HG03097 (cell line): ENCODE data around the gene YWHAB.

Source experiments
- ATAC-seq: cut with Tn5 transposase; IDR thresholded peaks from one replicate; pipeline ENCODE4 v1.9.1; 2021; ENCODE audit not compliant: unreplicated experiment, low FRiP score

YWHAB gene

GRCh38 chr20:44911264-44911921 lies 25.9 kb downstream of the YWHAB start:
- no peak for ATAC-seq

- ATAC-seq: no peak
Observed at GRCh38 chr20:44912189-44912588, 26.7 kb downstream of the YWHAB start.

DNA sequence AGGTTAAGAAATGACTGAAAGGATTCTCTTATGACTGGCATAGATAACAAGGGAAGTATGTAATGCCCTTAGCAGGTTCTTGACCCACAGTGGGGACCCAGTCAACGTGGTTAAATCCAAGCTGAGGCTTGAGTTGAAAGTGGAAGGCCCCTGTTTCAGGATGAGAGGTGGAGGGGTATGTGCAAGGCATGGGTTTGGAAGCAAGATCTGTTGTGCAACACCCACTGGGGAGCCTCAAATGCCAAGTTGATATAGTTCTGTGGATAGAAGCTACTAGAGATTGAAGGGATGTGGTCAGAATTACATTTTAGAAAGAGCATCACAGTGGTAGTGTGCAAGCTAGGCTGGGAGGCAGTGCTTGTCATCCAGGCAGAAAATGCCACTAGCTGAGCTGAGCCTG lies 29.4 kb downstream of the YWHAB start:
- ATAC-seq: no peak

DNA sequence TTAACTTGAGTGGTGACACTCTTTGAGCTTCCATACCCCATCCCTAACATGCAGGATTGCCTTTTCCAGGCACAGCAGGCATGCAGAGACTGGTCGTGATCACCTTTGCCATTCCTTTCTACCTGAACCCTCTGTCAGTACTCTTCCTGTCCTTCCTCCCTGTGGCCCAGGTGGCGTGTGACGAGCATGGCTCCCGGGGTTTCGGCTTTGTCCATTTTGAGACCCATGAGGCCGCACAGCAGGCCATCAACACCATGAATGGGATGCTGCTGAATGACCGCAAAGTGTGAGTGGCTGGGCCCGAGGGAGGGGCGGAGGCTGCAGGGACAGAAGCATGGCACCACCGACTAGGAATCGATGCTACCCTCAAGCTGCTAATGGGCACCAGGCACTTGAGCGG lies 31.1 kb downstream of the YWHAB start:
- ATAC-seq: no peak

- ATAC-seq: no peak
Observed at GRCh38 chr20:44917399-44917798, 31.9 kb downstream of the YWHAB start.

DNA sequence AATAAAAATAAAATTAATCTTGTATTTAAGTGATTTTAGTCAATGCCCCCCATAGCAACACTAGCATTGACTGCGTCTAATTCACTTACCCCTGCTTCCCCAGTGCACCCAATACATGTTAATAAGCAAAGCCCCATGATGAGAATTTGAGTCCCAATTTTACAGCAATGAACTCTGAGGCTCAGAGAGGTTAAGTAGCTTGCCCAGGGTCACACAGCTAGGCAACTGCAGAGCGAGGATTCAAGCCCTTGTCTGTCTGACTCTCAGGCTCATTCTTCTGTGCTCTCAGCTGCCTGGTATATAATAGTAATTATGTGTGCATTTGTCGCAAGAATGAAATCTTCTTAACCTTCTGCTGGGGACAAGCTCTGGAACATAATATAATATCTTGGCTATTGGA lies 32.8 kb downstream of the YWHAB start:
- no peak for ATAC-seq

DNA sequence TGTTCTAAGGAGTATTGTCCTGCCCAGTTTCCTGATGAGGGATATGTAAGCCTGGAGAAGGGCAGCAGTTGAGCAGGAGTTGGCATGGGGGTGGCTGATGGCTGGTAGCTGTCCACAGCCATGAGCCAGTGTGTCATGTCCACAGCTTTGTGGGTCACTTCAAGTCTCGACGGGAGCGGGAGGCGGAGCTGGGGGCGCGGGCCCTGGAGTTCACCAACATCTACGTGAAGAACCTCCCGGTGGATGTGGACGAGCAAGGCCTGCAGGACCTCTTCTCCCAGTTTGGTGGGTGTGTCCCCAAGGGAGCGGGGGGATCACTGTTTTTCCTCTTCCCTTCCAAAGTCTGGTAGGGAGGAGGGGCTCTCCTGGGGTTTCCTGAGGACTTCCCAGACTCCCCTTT lies 33.3 kb downstream of the YWHAB start:
- no peak for ATAC-seq

DNA sequence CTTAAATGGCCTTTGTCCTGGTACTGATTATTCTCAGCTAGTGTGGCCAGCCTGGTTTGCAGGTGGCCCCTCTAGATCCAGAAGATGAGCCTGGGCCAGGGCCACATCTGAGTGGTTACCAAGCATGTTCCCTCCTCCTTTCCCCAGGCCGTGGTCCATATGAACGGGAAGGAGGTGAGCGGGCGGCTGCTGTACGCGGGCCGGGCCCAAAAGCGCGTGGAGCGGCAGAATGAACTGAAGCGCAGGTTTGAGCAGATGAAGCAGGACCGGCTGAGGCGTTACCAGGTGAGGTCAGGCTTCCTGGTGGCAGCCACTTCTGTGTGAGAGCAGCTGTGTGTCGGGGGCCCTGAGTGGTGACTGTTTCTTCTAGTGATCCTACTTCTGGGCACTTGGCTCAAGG lies 35.9 kb downstream of the YWHAB start:
- no peak for ATAC-seq

DNA sequence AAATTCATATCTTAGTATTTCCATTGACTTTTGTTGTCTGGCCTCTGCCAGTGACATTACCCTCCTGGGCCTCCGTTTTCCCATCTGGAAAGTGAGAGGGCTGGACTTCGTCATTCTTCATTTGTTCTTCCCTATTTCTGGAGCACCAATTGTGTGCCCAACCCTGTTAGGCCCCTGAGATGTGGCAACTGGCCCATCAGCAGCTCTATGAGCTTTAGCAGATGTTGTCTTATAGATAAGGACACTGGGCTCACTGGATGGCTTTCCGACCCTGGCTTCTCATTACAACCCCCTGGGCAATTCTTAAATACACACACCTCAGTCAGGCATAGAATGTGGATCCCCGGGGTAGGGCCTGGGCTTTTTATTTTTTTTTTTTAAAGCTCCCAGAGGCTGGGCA lies 39.0 kb downstream of the YWHAB start:
- ATAC-seq: no peak

GRCh38 chr20:44928595-44928994 lies 43.1 kb downstream of the YWHAB start:
- no peak for ATAC-seq

GRCh38 chr20:44930517-44931168 lies 45.1 kb downstream of the YWHAB start:
- no peak for ATAC-seq

DNA sequence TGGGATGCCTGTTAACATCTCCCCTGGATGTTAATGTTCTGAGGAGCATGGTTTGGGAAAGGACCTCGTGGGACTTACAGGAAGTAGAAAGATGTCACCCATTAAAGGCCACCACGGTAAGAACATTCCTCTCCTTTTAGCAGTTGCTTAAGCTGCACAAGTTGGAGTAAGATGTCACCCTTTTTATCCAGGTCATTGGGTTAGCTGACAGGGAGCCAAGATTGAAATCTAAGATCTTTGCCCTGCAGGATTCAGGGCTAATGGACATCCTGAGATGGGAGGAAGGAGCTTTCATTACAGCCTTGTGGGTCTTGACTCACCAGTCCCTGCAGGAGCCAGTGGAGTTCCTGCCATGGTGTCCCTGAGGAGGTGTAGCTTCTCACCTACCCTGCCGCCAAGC lies 46.4 kb downstream of the YWHAB start:
- no peak for ATAC-seq

DNA sequence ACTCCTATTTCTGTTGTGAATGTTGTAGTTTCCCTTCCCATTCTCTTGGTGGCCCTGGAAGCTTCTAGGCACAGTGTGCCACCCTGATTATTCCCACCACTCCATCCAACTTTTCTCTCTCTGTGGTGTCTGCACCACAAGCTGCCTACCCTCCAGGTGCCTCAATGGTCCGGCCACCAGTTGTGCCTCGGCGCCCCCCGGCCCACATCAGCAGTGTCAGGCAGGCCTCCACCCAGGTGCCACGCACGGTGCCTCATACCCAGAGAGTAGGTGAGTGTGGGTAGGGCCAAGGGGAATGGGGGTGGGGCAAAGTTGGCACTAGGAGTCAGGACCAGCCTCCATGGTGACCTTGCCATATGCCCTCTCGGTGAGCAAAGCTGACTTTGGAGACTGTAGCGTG lies 47.4 kb downstream of the YWHAB start:
- ATAC-seq: no peak

GRCh38 chr20:44936510-44936909 lies 51.0 kb downstream of the YWHAB start:
- ATAC-seq: no peak

- no peak for ATAC-seq
Observed at GRCh38 chr20:44938637-44939036, 53.1 kb downstream of the YWHAB start.

DNA sequence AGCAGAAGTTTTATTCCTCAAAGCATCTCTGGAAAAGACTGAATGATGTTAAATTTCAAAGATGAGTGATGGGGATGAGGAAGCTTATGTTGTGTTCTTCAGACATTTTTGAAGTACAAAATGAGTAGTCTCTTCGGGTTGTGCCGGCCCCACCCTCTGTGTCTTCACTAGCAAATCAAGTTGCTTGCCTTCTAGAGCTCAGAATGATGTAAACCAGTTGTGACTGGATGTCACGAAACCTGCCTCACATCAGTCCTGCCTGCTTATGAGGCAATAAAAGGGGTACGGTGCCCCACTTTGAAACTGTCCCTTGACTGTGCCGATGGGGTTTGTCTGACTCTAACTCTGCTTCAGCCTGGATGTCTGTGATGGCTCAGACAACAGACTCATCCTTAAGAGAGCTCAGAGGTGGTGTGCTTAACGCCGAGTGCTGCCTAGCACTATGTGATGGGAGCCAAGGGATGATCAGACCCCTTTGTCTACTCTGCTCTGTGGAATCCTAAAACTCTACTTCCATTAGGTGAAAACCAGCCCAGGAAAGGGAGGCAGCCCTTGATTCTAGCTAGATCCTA lies 55.7 kb downstream of the YWHAB start:
- ATAC-seq: no peak

GRCh38 chr20:44942264-44942973 lies 56.9 kb downstream of the YWHAB start:
- ATAC-seq: no peak

- no peak for ATAC-seq
Observed at GRCh38 chr20:44943828-44944227, 58.3 kb downstream of the YWHAB start.

- no peak for ATAC-seq
Observed at GRCh38 chr20:44945261-44945660, 59.8 kb downstream of the YWHAB start.

GRCh38 chr20:44946271-44946852 lies 60.9 kb downstream of the YWHAB start:
- no peak for ATAC-seq

DNA sequence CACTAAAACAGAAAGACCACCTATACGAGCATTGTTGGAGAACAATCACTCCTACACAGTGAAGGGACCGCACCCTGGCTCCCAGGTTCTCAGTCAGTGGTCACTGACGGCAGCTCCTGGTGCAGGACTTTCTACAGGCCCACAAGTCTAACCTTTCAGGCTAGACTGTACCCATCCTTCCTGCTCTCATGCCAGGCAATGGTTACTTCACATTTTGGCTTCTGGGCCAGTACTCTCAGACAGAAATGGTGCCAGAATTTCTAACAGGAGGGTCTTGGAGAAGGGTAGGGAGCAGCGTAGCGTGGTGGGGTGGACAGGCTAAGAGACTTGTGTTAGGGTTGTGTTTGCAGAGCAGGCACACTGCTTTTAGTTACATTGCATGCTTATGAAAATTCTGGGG lies 62.6 kb downstream of the YWHAB start:
- no peak for ATAC-seq
